ENCODE results near the gene SLC6A8.

DNA sequence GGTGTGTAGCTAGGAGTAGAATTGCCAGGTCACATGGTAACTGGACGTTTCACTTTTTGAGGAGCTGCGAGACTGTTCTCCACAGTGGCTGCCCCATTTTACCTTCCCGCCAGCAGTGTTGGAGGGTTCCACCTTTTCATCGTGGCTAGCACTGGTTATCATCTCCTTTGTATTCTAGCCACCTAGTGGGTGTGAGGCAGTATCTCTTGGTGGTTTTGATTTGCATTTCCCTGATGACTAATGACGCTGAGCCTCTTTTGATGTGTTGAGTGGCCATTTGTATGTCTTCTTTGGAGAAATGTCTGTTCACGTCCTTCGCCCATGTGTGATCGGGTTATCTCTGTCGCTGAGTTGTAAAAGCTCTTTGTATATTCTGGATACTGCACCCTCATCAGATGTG, 47.5 kb downstream of the SLC6A8 start:
- TF ChIP-seq, protein P1, sequence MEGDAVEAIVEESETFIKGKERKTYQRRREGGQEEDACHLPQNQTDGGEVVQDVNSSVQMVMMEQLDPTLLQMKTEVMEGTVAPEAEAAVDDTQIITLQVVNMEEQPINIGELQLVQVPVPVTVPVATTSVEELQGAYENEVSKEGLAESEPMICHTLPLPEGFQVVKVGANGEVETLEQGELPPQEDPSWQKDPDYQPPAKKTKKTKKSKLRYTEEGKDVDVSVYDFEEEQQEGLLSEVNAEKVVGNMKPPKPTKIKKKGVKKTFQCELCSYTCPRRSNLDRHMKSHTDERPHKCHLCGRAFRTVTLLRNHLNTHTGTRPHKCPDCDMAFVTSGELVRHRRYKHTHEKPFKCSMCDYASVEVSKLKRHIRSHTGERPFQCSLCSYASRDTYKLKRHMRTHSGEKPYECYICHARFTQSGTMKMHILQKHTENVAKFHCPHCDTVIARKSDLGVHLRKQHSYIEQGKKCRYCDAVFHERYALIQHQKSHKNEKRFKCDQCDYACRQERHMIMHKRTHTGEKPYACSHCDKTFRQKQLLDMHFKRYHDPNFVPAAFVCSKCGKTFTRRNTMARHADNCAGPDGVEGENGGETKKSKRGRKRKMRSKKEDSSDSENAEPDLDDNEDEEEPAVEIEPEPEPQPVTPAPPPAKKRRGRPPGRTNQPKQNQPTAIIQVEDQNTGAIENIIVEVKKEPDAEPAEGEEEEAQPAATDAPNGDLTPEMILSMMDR (IDR thresholded peaks at IDR 0.05) = no peak
- TF ChIP-seq POLR2A (IDR thresholded peaks at IDR 0.05) = no peak
